ENCODE results near the gene ACTL10.

DNA sequence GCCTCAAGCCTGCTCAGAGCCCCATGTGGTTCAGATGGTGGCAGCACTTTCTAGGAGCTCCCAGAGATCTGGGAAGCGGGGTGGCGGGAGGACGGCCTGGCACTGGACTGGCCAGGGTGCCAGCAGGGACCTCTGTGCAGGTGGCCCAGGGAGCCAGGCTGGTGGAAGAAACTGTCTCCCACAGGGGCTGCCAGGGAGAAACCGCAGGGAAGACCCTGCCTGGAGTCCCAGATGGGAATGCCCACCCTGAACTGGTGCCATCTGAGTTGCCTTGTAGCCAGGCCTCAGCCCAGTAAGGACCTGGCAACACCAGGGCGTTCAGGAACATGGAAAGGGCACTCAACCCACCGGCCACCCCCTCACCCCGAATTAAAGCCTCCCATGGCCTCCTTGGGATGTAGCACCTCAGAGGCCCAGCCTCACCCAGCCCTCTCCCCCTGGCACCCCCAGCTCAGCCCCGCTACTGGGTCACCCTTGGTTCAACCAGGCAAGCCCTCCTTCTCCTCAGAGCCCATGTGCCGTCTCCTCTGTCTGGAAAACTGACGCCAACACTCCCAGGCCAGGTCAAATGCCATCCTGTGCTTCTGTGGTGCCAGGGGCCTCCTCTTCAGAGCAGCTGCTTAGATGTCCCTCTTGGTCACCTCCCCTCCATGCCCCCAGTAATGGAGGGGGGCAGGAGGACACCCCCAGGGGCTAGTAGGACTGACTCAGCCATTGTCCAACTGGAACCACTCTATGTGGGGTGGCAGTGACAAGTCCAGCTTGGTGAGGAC is 10.5 kb upstream of the ACTL10 start:
- TF ChIP-seq, protein P1, sequence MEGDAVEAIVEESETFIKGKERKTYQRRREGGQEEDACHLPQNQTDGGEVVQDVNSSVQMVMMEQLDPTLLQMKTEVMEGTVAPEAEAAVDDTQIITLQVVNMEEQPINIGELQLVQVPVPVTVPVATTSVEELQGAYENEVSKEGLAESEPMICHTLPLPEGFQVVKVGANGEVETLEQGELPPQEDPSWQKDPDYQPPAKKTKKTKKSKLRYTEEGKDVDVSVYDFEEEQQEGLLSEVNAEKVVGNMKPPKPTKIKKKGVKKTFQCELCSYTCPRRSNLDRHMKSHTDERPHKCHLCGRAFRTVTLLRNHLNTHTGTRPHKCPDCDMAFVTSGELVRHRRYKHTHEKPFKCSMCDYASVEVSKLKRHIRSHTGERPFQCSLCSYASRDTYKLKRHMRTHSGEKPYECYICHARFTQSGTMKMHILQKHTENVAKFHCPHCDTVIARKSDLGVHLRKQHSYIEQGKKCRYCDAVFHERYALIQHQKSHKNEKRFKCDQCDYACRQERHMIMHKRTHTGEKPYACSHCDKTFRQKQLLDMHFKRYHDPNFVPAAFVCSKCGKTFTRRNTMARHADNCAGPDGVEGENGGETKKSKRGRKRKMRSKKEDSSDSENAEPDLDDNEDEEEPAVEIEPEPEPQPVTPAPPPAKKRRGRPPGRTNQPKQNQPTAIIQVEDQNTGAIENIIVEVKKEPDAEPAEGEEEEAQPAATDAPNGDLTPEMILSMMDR (conservative IDR thresholded peaks at IDR 0.05 in 1 of 2, IDR thresholded peaks at IDR 0.05 in 1 of 2; ENCODE audit: extremely low read depth in 1 of 2, insufficient read depth in 1 of 2, low read depth in 1 of 2, low read length in 2 of 2): no peak
- TF ChIP-seq EZH2 (IDR thresholded peaks at IDR 0.05; ENCODE audit: borderline replicate concordance, low read length): no peak

Measured in mammary epithelial cell (primary cell).